Keratinocyte (primary cell): Measurements from ENCODE around the gene SH3PXD2A.

Experiments used
- CTCF ChIP-seq, 3 experiments: IDR thresholded peaks in 1 of 3; conservative IDR thresholded peaks in 1 of 3; optimal IDR thresholded peaks in 1 of 3; 2 replicates in 2 of 3; 3 replicates in 1 of 3; pipeline versions ENCODE3 to v1.5.1; 2011; ENCODE audit warnings: low read length in 3 of 3, mild to moderate bottlenecking in 3 of 3, moderate library complexity in 2 of 3, control low read depth in 1 of 3, inconsistent platforms in 1 of 3; ENCODE audit not compliant: insufficient read depth in 2 of 3; ENCODE audit errors: extremely low read depth in 1 of 3
- EZH2 ChIP-seq: IDR thresholded peaks from one replicate; pipeline ENCODE4 v1.6.1; 2012; ENCODE audit warnings: inconsistent platforms, mild to moderate bottlenecking, low read length, moderate library complexity

- TF ChIP-seq CTCF (optimal IDR thresholded peaks at IDR 0.05 in 1 of 3, IDR thresholded peaks at IDR 0.05 in 1 of 3, conservative IDR thresholded peaks at IDR 0.05 in 1 of 3; ENCODE audit: extremely low read depth in 1 of 3, insufficient read depth in 2 of 3, low read length in 3 of 3) (no peak), EZH2 (no peak)
Observed at GRCh38 chr10:103715430-103715829, 139.9 kb downstream of the SH3PXD2A start.
